Esophagus squamous epithelium (tissue), 5 donors: ENCODE data around the gene LCE1D. TPM values are rescaled to one million over a fixed set of nuclear protein-coding genes. Genes with fewer than 3 reads are reported as not detected.

Experiments used
- DNase-seq: peaks from one replicate; lab custom pipeline; 2025; lab: John Stamatoyannopoulos, UW
- H3K27ac ChIP-seq, 4 donors: fragments of 200-600 bp; sonication (generic); one replicate each; pipeline ENCODE4 v1.5.1; 2016 to 2019; ENCODE audit warnings: mild to moderate bottlenecking in 1 of 4
- H3K27me3 ChIP-seq, 4 donors: fragments of 200-600 bp; sonication (generic); 1 replicate in 3 of 4; 2 replicates in 1 of 4; pipeline versions ENCODE4 v1.5.1 to v1.6.0; 2017 to 2021; ENCODE audit warnings: antibody characterized with exemption in 1 of 4
- H3K36me3 ChIP-seq, 3 donors: fragments of 200-600 bp; sonication (generic); one replicate each; pipeline ENCODE4 v1.5.1; 2016 to 2019
- H3K4me1 ChIP-seq, 3 donors: fragments of 200-600 bp; sonication (generic); one replicate each; pipeline ENCODE4 v1.5.1; 2017 to 2019
- H3K4me3 ChIP-seq, 4 donors: fragments of 200-600 bp; sonication (generic); 1 replicate in 3 of 4; 2 replicates in 1 of 4; pipeline ENCODE4 v1.5.1; 2016 to 2019; ENCODE audit warnings: mild to moderate bottlenecking in 2 of 4, moderate library complexity in 1 of 4
- H3K9me3 ChIP-seq, 3 donors: fragments of 200-600 bp; sonication (generic); one replicate each; pipeline ENCODE4 v1.5.1; 2016 to 2019
- CTCF ChIP-seq, 6 experiments: fragments of 450-650 bp in 4 of 6; fragments of 200-600 bp in 2 of 6; sonication (generic) in 2 of 6; IDR thresholded peaks; one replicate each; pipeline ENCODE4 v1.5.1; 2016 to 2019; ENCODE audit warnings: antibody characterized with exemption in 6 of 6, mild to moderate bottlenecking in 4 of 6, moderate library complexity in 4 of 6
- POLR2A ChIP-seq, 4 donors: fragments of 450-650 bp; IDR thresholded peaks; one replicate each; pipeline ENCODE4 v1.6.1; 2017; ENCODE audit warnings: antibody characterized with exemption in 4 of 4, mild to moderate bottlenecking in 4 of 4, moderate library complexity in 3 of 4
- WGBS, 2 donors: methylation state at CpG; one replicate each; pipeline ENCODE4 v1.1.5; 2018; 5-methylcytosine and 5-hydroxymethylcytosine counted together
- intact Hi-C: fragments of 100-400 bp; cut with DNase I; formaldehyde crosslinking; loops from one replicate; pipeline ENCODE4 v1.15.0; 2022
- total RNA-seq, 4 donors: library from RNA; depleted of rRNA; stranded (reverse); fragments of >200 nt; gene quantifications; one replicate each; pipeline ENCODE4 v1.1.0, GENCODE V29; 2016
- donor health status: DM: yes; HTN: yes; CAD: no.

Gene LCE1D
- not detected for total RNA-seq

- no peaks in the 10 kb centered on the region for H3K4me1 ChIP-seq
- no peak within 1 kb of the TSS for H3K4me3 ChIP-seq
- no peaks in the 10 kb centered on the region for H3K36me3 ChIP-seq
- TF ChIP-seq CTCF (IDR thresholded peaks at IDR 0.05) (no peak), POLR2A (IDR thresholded peaks at IDR 0.05) (no peak)
- H3K9me3 ChIP-seq: no peaks in the 10 kb centered on the region
- DNase-seq: no peak
- 54 to 58% methylated on average over 2 of the region's 3 CpGs for WGBS, 2 donors
- no peaks in the 10 kb centered on the region for H3K27me3 ChIP-seq
- no peak within 1 kb of the TSS for H3K27ac ChIP-seq
- intact Hi-C loops: no loop called here
Observed at GRCh38 chr1:152796421-152796820, at the start of gene LCE1D. Gene LCE1D (plus strand): TSS chr1:152796721. CDS start chr1:152797795, 1,074 bp downstream.

- H3K9me3 ChIP-seq: no peaks in the 10 kb centered on the region
- H3K27me3 ChIP-seq: peaks cover 0 to 18% (median 0%) of the 10 kb centered on the region in 4 donors
- no peak for TF ChIP-seq POLR2A (IDR thresholded peaks at IDR 0.05)
- no peak for TF ChIP-seq CTCF (IDR thresholded peaks at IDR 0.05)
- no peaks in the 10 kb centered on the region for H3K36me3 ChIP-seq
- H3K4me3 ChIP-seq: no peak overlapping the region
- H3K4me1 ChIP-seq: peaks cover 0 to 7% (median 0%) of the 10 kb centered on the region in 3 donors
- no peak for DNase-seq
- 15 to 17% methylated on average over 1 of the region's 1 CpG for WGBS, 2 donors
- intact Hi-C loops: no loop called here
- no peak overlapping the region for H3K27ac ChIP-seq
Observed at GRCh38 chr1:152747831-152748230, 48.7 kb upstream of the LCE1D start.

DNA sequence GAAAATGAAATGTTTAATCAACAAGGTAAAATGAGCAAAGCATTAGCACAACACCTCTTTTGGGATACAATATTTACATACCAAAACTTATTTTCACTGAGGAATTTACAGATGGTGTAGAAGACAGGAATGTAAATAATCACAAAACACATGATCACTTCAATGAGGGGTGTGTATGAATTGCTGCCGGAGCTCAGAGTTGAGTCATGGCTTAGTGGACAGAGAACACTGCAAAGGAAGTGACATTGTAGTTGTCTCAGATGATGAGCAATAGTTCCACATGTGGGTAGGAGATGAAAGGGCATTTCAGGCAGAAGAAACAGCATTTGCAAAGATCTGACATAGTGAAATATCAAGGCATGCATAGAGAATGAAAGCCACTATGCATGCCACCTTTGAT is 44.3 kb upstream of the LCE1D start:
- no peak for TF ChIP-seq POLR2A (IDR thresholded peaks at IDR 0.05)
- TF ChIP-seq CTCF (IDR thresholded peaks at IDR 0.05): no peak
- intact Hi-C loops: no loop called here
- no peak overlapping the region for H3K27ac ChIP-seq
- peaks cover 0 to 21% (median 0%) of the 10 kb centered on the region in 4 donors for H3K27me3 ChIP-seq
- H3K4me1 ChIP-seq: peaks cover 0 to 8% (median 0%) of the 10 kb centered on the region in 3 donors
- DNase-seq: no peak
- no peaks in the 10 kb centered on the region for H3K9me3 ChIP-seq
- H3K4me3 ChIP-seq: no peak overlapping the region
- WGBS, 2 donors: 25 to 27% methylated on average over 1 of the region's 1 CpG
- no peaks in the 10 kb centered on the region for H3K36me3 ChIP-seq

GRCh38 chr1:152753586-152753985 is 42.9 kb upstream of the LCE1D start:
- TF ChIP-seq POLR2A (IDR thresholded peaks at IDR 0.05) (no peak), CTCF (IDR thresholded peaks at IDR 0.05) (no peak)
- DNase-seq: no peak
- intact Hi-C loops: no loop called here
- Histone ChIP-seq H3K36me3 (no peaks in the 10 kb centered on the region), H3K4me3 (no peak overlapping the region), H3K27ac (no peak overlapping the region), H3K4me1 (peaks cover 0 to 19% (median 0%) of the 10 kb centered on the region in 3 donors), H3K27me3 (peaks cover 0 to 21% (median 0%) of the 10 kb centered on the region in 4 donors), H3K9me3 (no peaks in the 10 kb centered on the region)
- 47 to 56% methylated on average over 1 of the region's 1 CpG for WGBS, 2 donors

DNA sequence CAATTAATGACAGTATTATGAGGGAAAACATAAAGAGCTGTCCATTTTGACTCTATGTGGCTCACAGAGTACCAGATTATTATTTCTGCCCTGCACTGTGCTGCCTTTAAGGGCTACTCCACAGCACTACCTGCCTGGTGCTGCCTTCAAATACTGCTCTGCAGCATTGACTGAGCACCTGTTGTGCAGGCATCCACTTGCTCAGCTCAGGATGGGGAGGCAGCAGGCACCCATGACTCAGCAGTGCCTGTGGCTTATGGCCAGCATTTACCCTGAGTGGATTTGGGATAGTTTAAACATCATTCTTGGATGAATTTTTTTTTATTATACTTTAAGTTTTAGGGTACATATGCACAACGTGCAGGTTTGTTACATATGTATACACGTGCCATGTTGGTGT is 39.6 kb upstream of the LCE1D start:
- no peak for DNase-seq
- TF ChIP-seq CTCF (IDR thresholded peaks at IDR 0.05): no peak
- no peak for TF ChIP-seq POLR2A (IDR thresholded peaks at IDR 0.05)
- intact Hi-C loops: no loop called here
- peaks cover 0 to 3% (median 0%) of the 10 kb centered on the region in 4 donors for H3K27me3 ChIP-seq
- no peak overlapping the region for H3K4me3 ChIP-seq
- WGBS, 2 donors: 43 to 53% methylated on average over 2 of the region's 2 CpGs
- peaks cover 0 to 44% (median 0%) of the 10 kb centered on the region in 3 donors for H3K4me1 ChIP-seq
- no peaks in the 10 kb centered on the region for H3K36me3 ChIP-seq
- no peaks in the 10 kb centered on the region for H3K9me3 ChIP-seq
- H3K27ac ChIP-seq: no peak overlapping the region
